Islet of Langerhans (tissue), 1 donor: ENCODE measurements around the gene KPTN.
"Not testable (repeated sequence)": the region's sequence is repeated elsewhere in the genome, so short reads cannot be mapped to it uniquely, and the experiment has no call there.

Experiments used
- FAIRE-seq: peaks from one replicate; lab custom pipeline; 2011; peaks lifted over from hg19 to GRCh38; lab: Jason Lieb, UNC

KPTN gene

DNA sequence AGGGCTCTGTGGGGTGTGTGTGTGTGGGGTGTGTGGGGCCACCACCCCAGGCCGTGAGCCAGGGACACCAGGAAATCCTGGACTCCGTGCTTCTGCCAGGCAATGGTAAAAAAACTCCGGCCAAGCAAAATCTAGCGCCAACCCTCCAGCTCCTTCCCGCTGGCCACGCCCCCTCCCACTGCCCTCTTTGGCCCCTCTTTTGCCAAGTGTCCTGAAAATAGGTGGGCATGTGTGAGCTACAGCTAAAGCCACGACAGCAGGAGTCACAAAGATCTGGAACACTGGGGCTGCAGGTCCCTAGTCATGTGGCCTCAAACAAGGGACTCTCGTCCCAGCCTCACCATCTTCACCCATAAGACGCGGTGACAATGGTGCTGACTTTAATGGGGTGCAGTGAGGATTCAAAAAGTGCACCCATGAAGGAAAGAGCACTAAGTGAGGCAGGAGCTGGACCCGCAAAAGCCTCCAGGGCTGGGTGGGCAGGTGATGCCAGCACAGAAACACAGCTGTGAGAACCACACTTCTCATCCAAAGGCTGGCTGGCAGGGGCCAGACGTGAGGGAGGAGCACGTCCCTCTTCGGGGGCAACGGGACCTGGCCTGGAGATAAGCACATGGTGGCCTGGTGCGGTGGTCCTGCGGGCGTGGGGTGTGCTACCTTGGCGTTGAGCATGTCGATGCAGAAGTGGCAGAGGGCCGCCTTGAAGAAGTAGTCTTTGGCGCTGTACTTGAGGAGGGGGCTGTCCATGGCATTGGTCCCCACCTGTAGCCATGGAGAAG lies 7.5 kb upstream of the KPTN start:
- no peak for FAIRE-seq

DNA sequence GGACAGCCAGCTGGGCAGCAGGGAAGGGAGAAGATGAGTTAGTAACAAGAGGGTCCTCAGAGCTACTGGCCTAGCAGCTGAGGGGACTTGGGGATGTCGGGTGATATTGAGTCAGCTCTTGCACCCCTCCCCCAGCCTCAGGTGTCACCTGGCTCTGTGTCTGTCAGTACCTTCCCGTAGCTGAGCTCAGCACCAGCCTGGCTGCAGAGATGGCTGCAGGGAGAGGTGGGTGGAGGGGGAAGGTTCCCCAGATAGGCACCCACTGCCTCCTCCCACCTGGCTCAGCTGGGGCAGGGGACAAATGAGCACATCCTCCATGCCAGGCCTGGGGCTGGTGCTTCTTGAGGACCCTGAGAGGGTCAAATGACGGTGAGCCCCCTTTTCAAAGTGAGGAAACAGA lies 6.8 kb upstream of the KPTN start:
- no peak for FAIRE-seq

GRCh38 chr19:47490031-47490430 lies 6.0 kb upstream of the KPTN start:
- no peak for FAIRE-seq

- no peak for FAIRE-seq
Observed at GRCh38 chr19:47489072-47489914, 5.3 kb upstream of the KPTN start.

DNA sequence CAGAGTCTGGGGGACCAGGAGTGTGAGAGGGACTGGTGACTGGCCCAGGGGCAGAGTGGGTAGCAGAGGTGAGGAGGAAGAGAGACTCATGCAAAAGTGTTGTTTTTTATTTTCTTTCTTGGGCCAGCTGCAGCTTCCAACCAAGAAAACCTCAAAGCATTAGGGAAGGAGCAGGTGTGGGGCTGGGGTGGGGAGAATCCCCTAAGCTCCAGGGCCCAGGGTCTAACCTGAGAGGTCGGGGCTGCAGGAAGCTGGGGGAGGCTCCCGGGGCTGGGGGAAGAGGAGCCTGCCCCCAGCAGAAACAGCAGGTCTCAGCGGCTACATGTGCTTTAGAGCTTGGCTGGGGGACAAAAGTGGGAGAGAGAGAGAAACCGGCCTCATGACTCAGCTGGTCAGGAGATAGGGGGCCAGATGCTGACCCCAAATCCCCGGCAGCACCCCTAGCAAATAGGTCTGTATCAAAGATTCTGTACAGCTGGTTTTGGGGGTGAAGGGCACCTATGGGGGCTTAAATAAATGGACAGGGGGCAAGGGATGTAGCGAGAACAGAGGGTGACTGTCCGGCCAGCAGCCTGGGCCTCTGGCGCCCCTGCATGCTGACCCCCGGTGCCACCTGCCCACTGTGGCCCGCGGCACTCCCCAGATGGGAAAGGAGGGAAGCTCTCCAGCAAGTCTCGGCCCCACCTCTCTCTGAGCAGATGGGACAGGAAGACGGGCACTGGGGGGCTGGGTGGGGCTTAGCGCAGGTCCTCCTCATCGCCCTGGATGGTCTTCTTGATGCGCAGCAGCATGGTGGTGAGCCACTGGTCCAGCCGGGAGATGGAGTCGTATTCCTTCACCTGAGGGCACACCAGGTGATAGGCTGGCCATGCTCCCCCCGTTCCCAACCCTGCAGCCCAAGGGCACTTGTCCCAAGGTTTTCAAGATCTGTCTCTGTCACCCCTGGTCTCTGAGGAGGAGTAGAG lies 3.8 kb upstream of the KPTN start:
- FAIRE-seq = no peak

DNA sequence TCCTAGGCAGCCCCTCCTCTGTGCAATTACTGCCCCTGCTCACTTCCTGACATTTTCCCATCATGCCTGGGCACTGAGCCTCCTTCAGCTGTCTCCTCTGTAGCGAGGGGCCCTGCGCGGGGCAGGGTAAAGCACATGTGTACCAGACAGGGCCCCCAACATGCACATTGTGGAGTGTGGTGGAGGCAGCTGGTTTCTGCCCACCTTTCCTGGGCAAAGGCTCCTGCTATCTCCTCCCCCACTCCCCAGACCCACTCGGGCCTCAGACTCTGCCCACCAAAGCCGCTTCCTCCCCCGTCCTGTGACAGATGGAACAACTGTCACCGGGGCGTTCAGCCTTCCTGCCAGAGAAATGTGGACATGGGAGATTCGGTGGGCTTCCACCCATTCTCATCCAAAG lies 2.9 kb upstream of the KPTN start:
- FAIRE-seq = no peak

DNA sequence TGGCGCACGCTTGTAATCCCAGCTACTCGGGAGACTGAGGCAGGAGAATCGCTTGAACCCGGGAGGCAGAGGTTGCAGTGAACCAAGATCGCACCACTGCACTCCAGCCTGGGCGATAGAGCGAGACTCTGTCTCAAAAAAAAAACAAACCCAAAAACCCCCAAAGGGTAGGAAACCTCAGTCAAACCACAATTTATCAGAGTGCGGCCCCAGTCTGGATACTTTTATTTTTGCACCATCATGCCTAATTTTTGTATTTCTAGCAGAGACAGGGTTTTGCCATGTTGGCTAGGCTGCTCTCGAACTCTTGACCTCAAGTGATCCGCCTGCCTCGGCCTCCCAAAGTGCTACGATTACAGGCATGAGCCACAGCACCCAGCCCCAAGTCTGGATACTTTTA lies 2.2 kb upstream of the KPTN start:
- FAIRE-seq = not testable (repeated sequence)

GRCh38 chr19:47485210-47485609 lies 1.2 kb upstream of the KPTN start:
- FAIRE-seq = no peak

- FAIRE-seq = no peak
Observed at GRCh38 chr19:47483200-47483599, 819 bp downstream of the KPTN start.

DNA sequence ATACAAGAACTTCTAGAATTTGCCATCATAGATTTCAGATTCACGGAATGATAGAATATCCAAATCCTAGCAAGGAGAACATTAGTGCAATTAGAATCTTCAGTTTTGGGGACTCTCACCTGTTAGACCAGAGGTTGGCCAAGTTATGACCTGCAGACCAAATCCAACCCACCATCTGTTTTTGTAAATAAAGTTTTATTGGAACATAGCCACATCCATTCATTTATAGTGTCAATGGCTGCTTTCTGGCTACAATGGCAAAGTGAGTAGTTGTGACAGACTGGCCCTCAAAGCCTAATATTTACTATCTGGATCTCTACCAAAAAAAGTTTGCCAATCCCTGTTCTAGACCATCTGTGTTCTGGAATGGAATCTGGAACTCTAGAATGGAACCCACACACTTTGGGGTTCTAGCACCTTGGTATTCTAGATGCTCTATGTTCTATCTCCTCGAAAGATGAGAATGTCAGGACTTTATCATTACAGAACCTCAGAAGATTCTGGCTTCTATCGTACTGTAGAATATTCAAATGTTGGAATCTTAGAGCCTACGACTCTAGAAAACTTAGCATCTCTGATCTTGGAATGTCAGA lies 2.5 kb downstream of the KPTN start:
- FAIRE-seq = no peak

- no peak for FAIRE-seq
Observed at GRCh38 chr19:47480658-47481057, 3.4 kb downstream of the KPTN start.

- FAIRE-seq = no peak
Observed at GRCh38 chr19:47479701-47480503, 4.1 kb downstream of the KPTN start.

GRCh38 chr19:47476438-47476972 lies 7.5 kb downstream of the KPTN start:
- no peak for FAIRE-seq

DNA sequence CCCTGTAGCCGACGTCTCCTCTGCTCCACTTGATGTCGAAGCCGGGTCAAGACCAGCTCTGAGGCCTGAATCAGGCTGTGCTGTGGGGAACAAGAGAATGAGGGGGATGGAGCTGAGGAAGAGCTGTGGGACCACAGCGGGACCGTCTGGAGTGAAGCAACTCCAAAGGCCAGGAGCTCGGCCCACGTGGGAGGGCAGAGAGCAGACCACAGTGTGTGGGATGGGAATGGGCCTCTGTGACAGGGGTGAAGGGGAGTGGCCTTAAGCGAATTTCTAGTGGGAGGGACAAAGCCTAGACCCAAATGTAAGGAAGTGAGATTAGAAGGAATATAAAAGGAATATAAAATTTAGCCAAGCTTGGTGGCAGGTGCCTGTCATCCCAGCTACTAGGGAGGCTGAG lies 8.6 kb downstream of the KPTN start:
- FAIRE-seq = no peak

- FAIRE-seq = no peak
Observed at GRCh38 chr19:47473336-47473735, 10.7 kb downstream of the KPTN start.

- FAIRE-seq = no peak
Observed at GRCh38 chr19:47471733-47472457, 12.1 kb downstream of the KPTN start, which contains the start of gene SLC8A2. Gene SLC8A2, minus strand, starts transcription at chr19:47471893. Its CDS starts 5,490 bp downstream, at chr19:47466403.

- FAIRE-seq = no peak
Observed at GRCh38 chr19:47471381-47471732, 12.7 kb downstream of the KPTN start.

- FAIRE-seq = no peak
Observed at GRCh38 chr19:47470447-47471195, 13.4 kb downstream of the KPTN start.

DNA sequence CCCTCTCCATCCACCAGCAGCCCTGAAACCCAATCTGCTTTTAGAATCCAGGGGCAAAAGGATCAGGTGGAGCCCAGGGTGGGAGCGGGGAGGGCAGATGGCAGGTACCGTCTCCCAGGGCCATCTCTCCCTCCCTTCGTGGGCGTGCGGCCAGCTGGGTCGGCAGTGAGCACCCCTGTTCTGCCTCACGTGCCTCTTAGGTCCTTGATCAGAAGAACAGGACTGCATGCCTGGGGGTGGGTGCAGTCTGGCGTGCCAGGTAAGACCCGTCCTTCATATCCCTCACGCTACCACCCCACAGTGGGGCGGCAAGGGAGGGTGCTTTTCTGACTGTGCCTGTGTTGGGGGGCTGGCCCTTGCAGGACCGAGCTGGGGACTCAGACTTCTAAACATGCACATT lies 14.3 kb downstream of the KPTN start:
- no peak for FAIRE-seq

GRCh38 chr19:47469363-47469700 lies 14.7 kb downstream of the KPTN start:
- FAIRE-seq = no peak
